Measurements from ENCODE around the gene KLF7.

Gene KLF7

GRCh38 chr2:207165121-207166038 is at the start of gene KLF7:
Gene KLF7, minus strand, starts transcription at chr2:207165948. Its CDS starts 380 bp downstream, at chr2:207165568.
- peak; percentile 25 to 92 (median 57) for DNase-seq
- intact Hi-C loops (cut with DNase I), result loop anchor here (1.0 to 10.0 kb wide), 5 partner anchors 51 to 307 kb away; no protein-coding TSS in a partner anchor

- intact Hi-C loops (cut with DNase I), result no loop called here
Observed at GRCh38 chr2:207215308-207215707, 49.6 kb upstream of the KLF7 start.

GRCh38 chr2:207214446-207214845 is 48.7 kb upstream of the KLF7 start:
- intact Hi-C loops (cut with DNase I), result no loop called here
- DNase-seq, result no peak

More at GRCh38 chr2:207215308-207215707, 49.6 kb upstream of the KLF7 start:
- no peak for DNase-seq

- intact Hi-C loops (cut with DNase I), result no loop called here
- no peak for DNase-seq
Observed at GRCh38 chr2:207206011-207206410, 40.3 kb upstream of the KLF7 start.

- intact Hi-C loops (cut with DNase I), result no loop called here
Observed at GRCh38 chr2:207205173-207205957, 39.6 kb upstream of the KLF7 start.

GRCh38 chr2:207203056-207203455 is 37.3 kb upstream of the KLF7 start:
- intact Hi-C loops (cut with DNase I), result no loop called here
- no peak for DNase-seq

More at GRCh38 chr2:207205173-207205957, 39.6 kb upstream of the KLF7 start:
- no peak for DNase-seq

GRCh38 chr2:207202645-207203044 is 36.9 kb upstream of the KLF7 start:
- DNase-seq, result no peak
- intact Hi-C loops (cut with DNase I), result no loop called here

GRCh38 chr2:207201416-207201815 is 35.7 kb upstream of the KLF7 start:
- no peak for DNase-seq
- intact Hi-C loops (cut with DNase I), result no loop called here

- peak in 1 of 10 donors; percentile 43 for DNase-seq
- intact Hi-C loops (cut with DNase I), result no loop called here
Observed at GRCh38 chr2:207200136-207200535, 34.4 kb upstream of the KLF7 start.

GRCh38 chr2:207194028-207194427 is 28.3 kb upstream of the KLF7 start:
- intact Hi-C loops (cut with DNase I), result no loop called here
- no peak for DNase-seq

- DNase-seq, result no peak
- intact Hi-C loops (cut with DNase I), result no loop called here
Observed at GRCh38 chr2:207188626-207189419, 23.1 kb upstream of the KLF7 start.

GRCh38 chr2:207185372-207185771 is 19.6 kb upstream of the KLF7 start:
- DNase-seq, result no peak
- intact Hi-C loops (cut with DNase I), result no loop called here

- DNase-seq, result peak in 1 of 10 donors; percentile 37
- intact Hi-C loops (cut with DNase I), result no loop called here
Observed at GRCh38 chr2:207184768-207185167, 19.0 kb upstream of the KLF7 start.

GRCh38 chr2:207184348-207184747 is 18.6 kb upstream of the KLF7 start:
- intact Hi-C loops (cut with DNase I), result no loop called here
- DNase-seq, result no peak

- DNase-seq, result no peak
Observed at GRCh38 chr2:207183506-207183905, 17.8 kb upstream of the KLF7 start.

GRCh38 chr2:207182911-207183310 is 17.2 kb upstream of the KLF7 start:
- intact Hi-C loops (cut with DNase I), result no loop called here
- DNase-seq, result no peak

More at GRCh38 chr2:207183506-207183905, 17.8 kb upstream of the KLF7 start:
- intact Hi-C loops (cut with DNase I), result no loop called here

- intact Hi-C loops (cut with DNase I), result no loop called here
- no peak for DNase-seq
Observed at GRCh38 chr2:207181526-207182274, 16.0 kb upstream of the KLF7 start.

- intact Hi-C loops (cut with DNase I), result no loop called here
- DNase-seq, result no peak
Observed at GRCh38 chr2:207180741-207181140, 15.0 kb upstream of the KLF7 start.

GRCh38 chr2:207176247-207176646 is 10.5 kb upstream of the KLF7 start:
- intact Hi-C loops (cut with DNase I), result no loop called here

GRCh38 chr2:207173641-207174040 is 7.9 kb upstream of the KLF7 start:
- intact Hi-C loops (cut with DNase I), result no loop called here
- DNase-seq, result no peak

More at GRCh38 chr2:207176247-207176646, 10.5 kb upstream of the KLF7 start:
- DNase-seq, result no peak

Measured in posterior cingulate gyrus (tissue), 11 donors.